Activated CD8-positive, alpha-beta memory T cell treated with anti-CD3 and anti-CD28 coated beads, Interleukin-2, amount 10 ng/mL, durations not matched to agents 7 days and 5 days (primary cell): ENCODE measurements around the gene RAI1. TPM values are rescaled to one million over a fixed set of nuclear protein-coding genes. Genes with fewer than 3 reads are reported as not detected.

ENCODE experiments used
- ATAC-seq: fragments of 150-1000 bp; cut with Tn5 transposase; one replicate; pipeline ENCODE4 v1.10.0; 2021; ENCODE audit warnings: moderate library complexity
- CTCF ChIA-PET: fragments of 350-600 bp; sonication (Branson Sonifier 250); formaldehyde crosslinking; loops from one replicate; lab custom pipeline; 2021; ENCODE audit warnings: antibody characterized with exemption; lab: Charles Lee
- DNase-seq: peaks from one replicate; pipeline ENCODE4 v3.0.0-alpha.2; 2020
- H3K27ac Mint-ChIP-seq: one replicate; pipeline ENCODE4 v1.8.0; 2021; ENCODE audit warnings: mild to moderate bottlenecking, mixed read lengths
- H3K27me3 Mint-ChIP-seq: one replicate; pipeline ENCODE4 v1.8.0; 2021; ENCODE audit warnings: mixed read lengths
- H3K36me3 Mint-ChIP-seq: one replicate; pipeline ENCODE4 v1.8.0; 2021; ENCODE audit warnings: mild to moderate bottlenecking, mixed read lengths
- H3K4me1 Mint-ChIP-seq: one replicate; pipeline ENCODE4 v1.8.0; 2021; ENCODE audit warnings: mixed read lengths
- H3K4me3 Mint-ChIP-seq: one replicate; pipeline ENCODE4 v1.8.0; 2021; ENCODE audit warnings: mild to moderate bottlenecking, moderate library complexity, mixed read lengths
- H3K9me3 Mint-ChIP-seq: one replicate; pipeline ENCODE4 v1.8.0; 2022; ENCODE audit warnings: low read depth, mixed read lengths
- total RNA-seq, 2 experiments: library from RNA; stranded (reverse); gene quantifications; one replicate each; pipeline ENCODE4 v1.2.3, GENCODE V29; 2021

The RAI1 gene
- total RNA-seq, 2 experiments from 2014 or later, result 17.4 to 24.4 TPM

- H3K27ac Mint-ChIP-seq, result peak overlapping the region; percentile 32
- peaks cover 50% of the 10 kb centered on the region for H3K4me1 Mint-ChIP-seq
- DNase-seq (no peak), ATAC-seq (no peak)
- no peaks in the 10 kb centered on the region for H3K9me3 Mint-ChIP-seq
- no peaks in the 10 kb centered on the region for H3K27me3 Mint-ChIP-seq
- CTCF ChIA-PET, result interaction anchor here (0.8 to 1.8 kb wide), 3 partner anchors 10 to 227 kb away, joined by 3 to 10 read pairs (median 3); no protein-coding TSS in a partner anchor
- H3K4me3 Mint-ChIP-seq, result no peak overlapping the region
- H3K36me3 Mint-ChIP-seq, result no peaks in the 10 kb centered on the region
Measured at GRCh38 chr17:17691468-17692263, 10.4 kb downstream of the RAI1 start.

- ATAC-seq (no peak), DNase-seq (no peak)
- peaks cover 49% of the 10 kb centered on the region for H3K4me1 Mint-ChIP-seq
- H3K4me3 Mint-ChIP-seq, result no peak overlapping the region
- CTCF ChIA-PET, result interaction anchor here (0.8 to 1.4 kb wide), 3 partner anchors 10 to 18 kb away, joined by 3 read pairs; no protein-coding TSS in a partner anchor
- H3K36me3 Mint-ChIP-seq, result no peaks in the 10 kb centered on the region
- peak overlapping the region; percentile 53 for H3K27ac Mint-ChIP-seq
- no peaks in the 10 kb centered on the region for H3K9me3 Mint-ChIP-seq
- H3K27me3 Mint-ChIP-seq, result no peaks in the 10 kb centered on the region
Measured at GRCh38 chr17:17692353-17693252, 11.3 kb downstream of the RAI1 start.

- CTCF ChIA-PET, result interaction anchor here (1.0 to 1.5 kb wide), 5 partner anchors 11 to 21 kb away, joined by 3 to 5 read pairs (median 3); no protein-coding TSS in a partner anchor
- H3K4me1 Mint-ChIP-seq, result peaks cover 49% of the 10 kb centered on the region
- H3K27ac Mint-ChIP-seq, result peak overlapping the region; percentile 93
- no peaks in the 10 kb centered on the region for H3K36me3 Mint-ChIP-seq
- no peaks in the 10 kb centered on the region for H3K9me3 Mint-ChIP-seq
- H3K27me3 Mint-ChIP-seq, result no peaks in the 10 kb centered on the region
- ATAC-seq, result no peak
- DNase-seq, result no peak
- peak overlapping the region; percentile 48 for H3K4me3 Mint-ChIP-seq
Measured at GRCh38 chr17:17693253-17694168, 12.3 kb downstream of the RAI1 start.

GRCh38 chr17:17694169-17695081 is 13.2 kb downstream of the RAI1 start:
- CTCF ChIA-PET, result interaction anchor here (1.0 to 1.5 kb wide), 4 partner anchors 12 to 20 kb away, joined by 3 to 5 read pairs (median 3); no protein-coding TSS in a partner anchor
- peaks cover 51% of the 10 kb centered on the region for H3K4me1 Mint-ChIP-seq

GRCh38 chr17:17696085-17696484 is 14.8 kb downstream of the RAI1 start:
- DNase-seq (no peak), ATAC-seq (no peak)
- Mint-ChIP-seq H3K4me3 (peak overlapping the region; percentile 80), H3K9me3 (no peaks in the 10 kb centered on the region), H3K27ac (peak overlapping the region; percentile 41), H3K4me1 (peaks cover 45% of the 10 kb centered on the region), H3K36me3 (no peaks in the 10 kb centered on the region), H3K27me3 (no peaks in the 10 kb centered on the region)
- CTCF ChIA-PET, result interaction anchor here (1.4 kb wide), 1 partner anchor 14 kb away, joined by 5 read pairs; no protein-coding TSS in a partner anchor

More at GRCh38 chr17:17694169-17695081, 13.2 kb downstream of the RAI1 start:
- ATAC-seq (peak; percentile 76), DNase-seq (peak; percentile 81)
- Mint-ChIP-seq H3K4me3 (peak overlapping the region; percentile 80), H3K9me3 (no peaks in the 10 kb centered on the region), H3K27ac (peak overlapping the region; percentile 93), H3K27me3 (no peaks in the 10 kb centered on the region), H3K36me3 (no peaks in the 10 kb centered on the region)

GRCh38 chr17:17696882-17697633 is 15.8 kb downstream of the RAI1 start:
- Mint-ChIP-seq H3K36me3 (no peaks in the 10 kb centered on the region), H3K9me3 (no peaks in the 10 kb centered on the region), H3K27ac (no peak overlapping the region), H3K4me3 (no peak overlapping the region), H3K4me1 (peaks cover 35% of the 10 kb centered on the region), H3K27me3 (no peaks in the 10 kb centered on the region)
- ATAC-seq (no peak), DNase-seq (no peak)
- CTCF ChIA-PET, result interaction anchor here (1.4 kb wide), 1 partner anchor 15 kb away, joined by 5 read pairs; no protein-coding TSS in a partner anchor

GRCh38 chr17:17698371-17698770 is 17.1 kb downstream of the RAI1 start:
- CTCF ChIA-PET, result interaction anchor here (0.7 kb wide), 1 partner anchor 30 kb away, joined by 3 read pairs; no protein-coding TSS in a partner anchor

GRCh38 chr17:17698869-17699351 is 17.7 kb downstream of the RAI1 start:
- Mint-ChIP-seq H3K27ac (no peak overlapping the region), H3K4me3 (no peak overlapping the region), H3K4me1 (peaks cover 18% of the 10 kb centered on the region), H3K36me3 (no peaks in the 10 kb centered on the region), H3K9me3 (no peaks in the 10 kb centered on the region), H3K27me3 (no peaks in the 10 kb centered on the region)
- CTCF ChIA-PET, result interaction anchor here (0.7 kb wide), 1 partner anchor 30 kb away, joined by 3 read pairs; no protein-coding TSS in a partner anchor
- ATAC-seq, result no peak
- DNase-seq, result no peak

More at GRCh38 chr17:17698371-17698770, 17.1 kb downstream of the RAI1 start:
- no peaks in the 10 kb centered on the region for H3K9me3 Mint-ChIP-seq
- H3K27ac Mint-ChIP-seq, result no peak overlapping the region
- H3K27me3 Mint-ChIP-seq, result no peaks in the 10 kb centered on the region
- H3K4me1 Mint-ChIP-seq, result peaks cover 24% of the 10 kb centered on the region
- H3K36me3 Mint-ChIP-seq, result no peaks in the 10 kb centered on the region
- ATAC-seq (no peak), DNase-seq (no peak)
- no peak overlapping the region for H3K4me3 Mint-ChIP-seq

GRCh38 chr17:17699491-17699890 is 18.2 kb downstream of the RAI1 start:
- no peaks in the 10 kb centered on the region for H3K27me3 Mint-ChIP-seq
- H3K4me1 Mint-ChIP-seq, result peaks cover 14% of the 10 kb centered on the region
- H3K9me3 Mint-ChIP-seq, result no peaks in the 10 kb centered on the region
- no peak for ATAC-seq
- H3K27ac Mint-ChIP-seq, result no peak overlapping the region
- no peak overlapping the region for H3K4me3 Mint-ChIP-seq
- no peaks in the 10 kb centered on the region for H3K36me3 Mint-ChIP-seq
- CTCF ChIA-PET, result no interaction called here
- DNase-seq, result no peak

GRCh38 chr17:17700251-17700969 is 19.2 kb downstream of the RAI1 start:
- no peak overlapping the region for H3K27ac Mint-ChIP-seq
- peaks cover 11% of the 10 kb centered on the region for H3K4me1 Mint-ChIP-seq
- no peak overlapping the region for H3K4me3 Mint-ChIP-seq
- H3K9me3 Mint-ChIP-seq, result no peaks in the 10 kb centered on the region
- DNase-seq (no peak), ATAC-seq (no peak)
- no peaks in the 10 kb centered on the region for H3K27me3 Mint-ChIP-seq
- CTCF ChIA-PET, result no interaction called here
- H3K36me3 Mint-ChIP-seq, result peaks cover 2% of the 10 kb centered on the region
